ENCODE measurements around the gene GPR84. TPM values are rescaled to one million over a fixed set of nuclear protein-coding genes. Genes with fewer than 3 reads are reported as not detected.

Gene GPR84
- total and polyA plus RNA-seq, 2 experiments from 2014 or later = not detected

- Histone ChIP-seq H3F3A (ENCODE audit: insufficient read depth) (peaks cover 18% of the 10 kb centered on the region), H3K27me3 (replicated peaks; ENCODE audit: insufficient read depth) (no peaks in the 10 kb centered on the region), H3K36me3 (ENCODE audit: low read depth) (no peaks in the 10 kb centered on the region), H3K79me2 (ENCODE audit: insufficient read depth) (no peaks in the 10 kb centered on the region), H3K4me2 (ENCODE audit: unreplicated experiment) (peak overlapping the region; percentile 79), H2AFZ (peak overlapping the region; percentile 87), H3K4me3 (peak overlapping the region; percentile 74), H3K9me2 (ENCODE audit: insufficient read depth) (no peaks in the 10 kb centered on the region), H3K4me1 (ENCODE audit: insufficient read depth) (peaks cover 15% of the 10 kb centered on the region), H4K20me1 (ENCODE audit: insufficient read depth) (no peaks in the 10 kb centered on the region), H3K27ac (no peak overlapping the region), H3K9ac (peak overlapping the region; percentile 50; the same call in 1 of the 2 replicates), H3K9me3 (ENCODE audit: low read depth) (no peaks in the 10 kb centered on the region)
- in situ Hi-C loops (cut with MboI) = no loop called here
- no peak for TF ChIP-seq EZH2phosphoT487 (IDR thresholded peaks at IDR 0.05; ENCODE audit: insufficient read depth, low read depth)
- no peak for TF ChIP-seq EZH2 (IDR thresholded peaks at IDR 0.05; ENCODE audit: insufficient read depth, poor library complexity, severe bottlenecking)
- WGBS, 2 experiments (ENCODE audit: low coverage in 1 of 2, low lambda C conversion rate in 2 of 2, missing lambda C conversion rate in 2 of 2) = 17 to 18% methylated on average over 5 of the region's 5 CpGs
- no peak for DNase-seq
Measured at GRCh38 chr12:54368025-54368708, 3.9 kb upstream of the GPR84 start.

- in situ Hi-C loops (cut with MboI) = no loop called here
- Histone ChIP-seq H2AFZ (no peak overlapping the region), H3K9ac (no peak overlapping the region), H3K4me2 (ENCODE audit: unreplicated experiment) (no peak overlapping the region), H3K27me3 (replicated peaks; ENCODE audit: insufficient read depth) (no peaks in the 10 kb centered on the region), H3K36me3 (ENCODE audit: low read depth) (no peaks in the 10 kb centered on the region), H3K9me3 (ENCODE audit: low read depth) (no peaks in the 10 kb centered on the region), H3K4me1 (ENCODE audit: insufficient read depth) (peaks cover 17% of the 10 kb centered on the region), H3K79me2 (ENCODE audit: insufficient read depth) (no peaks in the 10 kb centered on the region), H4K20me1 (ENCODE audit: insufficient read depth) (no peaks in the 10 kb centered on the region), H3F3A (ENCODE audit: insufficient read depth) (peaks cover 15% of the 10 kb centered on the region), H3K4me3 (no peak overlapping the region), H3K27ac (no peak overlapping the region), H3K9me2 (ENCODE audit: insufficient read depth) (no peaks in the 10 kb centered on the region)
- TF ChIP-seq EZH2phosphoT487 (IDR thresholded peaks at IDR 0.05; ENCODE audit: insufficient read depth, low read depth) = no peak
- no peak for TF ChIP-seq EZH2 (IDR thresholded peaks at IDR 0.05; ENCODE audit: insufficient read depth, poor library complexity, severe bottlenecking)
- 69 to 70% methylated on average over 6 of the region's 6 CpGs for WGBS, 2 experiments (ENCODE audit: low coverage in 1 of 2, low lambda C conversion rate in 2 of 2, missing lambda C conversion rate in 2 of 2)
- DNase-seq = no peak
Measured at GRCh38 chr12:54363618-54364017, 668 bp downstream of the GPR84 start.

GRCh38 chr12:54363047-54363446 lies 1.2 kb downstream of the GPR84 start:
- Histone ChIP-seq H3K9ac (no peak overlapping the region), H3K27ac (no peak overlapping the region), H3K4me1 (ENCODE audit: insufficient read depth) (peaks cover 17% of the 10 kb centered on the region), H3K9me3 (ENCODE audit: low read depth) (no peaks in the 10 kb centered on the region), H2AFZ (no peak overlapping the region), H3K36me3 (ENCODE audit: low read depth) (no peaks in the 10 kb centered on the region), H3K27me3 (replicated peaks; ENCODE audit: insufficient read depth) (no peaks in the 10 kb centered on the region), H3F3A (ENCODE audit: insufficient read depth) (peaks cover 13% of the 10 kb centered on the region), H3K4me3 (no peak overlapping the region), H3K79me2 (ENCODE audit: insufficient read depth) (no peaks in the 10 kb centered on the region), H3K4me2 (ENCODE audit: unreplicated experiment) (no peak overlapping the region), H3K9me2 (ENCODE audit: insufficient read depth) (no peaks in the 10 kb centered on the region), H4K20me1 (ENCODE audit: insufficient read depth) (no peaks in the 10 kb centered on the region)
- TF ChIP-seq EZH2 (IDR thresholded peaks at IDR 0.05; ENCODE audit: insufficient read depth, poor library complexity, severe bottlenecking) (no peak), EZH2phosphoT487 (IDR thresholded peaks at IDR 0.05; ENCODE audit: insufficient read depth, low read depth) (no peak)
- WGBS, 2 experiments (ENCODE audit: low coverage in 1 of 2, low lambda C conversion rate in 2 of 2, missing lambda C conversion rate in 2 of 2) = 68 to 72% methylated on average over 8 of the region's 8 CpGs
- DNase-seq = no peak
- in situ Hi-C loops (cut with MboI) = no loop called here

- Histone ChIP-seq H2AFZ (no peak overlapping the region), H3K9me2 (ENCODE audit: insufficient read depth) (no peaks in the 10 kb centered on the region), H3K4me2 (ENCODE audit: unreplicated experiment) (no peak overlapping the region), H3K4me1 (ENCODE audit: insufficient read depth) (peaks cover 20% of the 10 kb centered on the region), H3K9ac (no peak overlapping the region; the same call in 1 of the 2 replicates), H3F3A (ENCODE audit: insufficient read depth) (peaks cover 11% of the 10 kb centered on the region), H3K27me3 (replicated peaks; ENCODE audit: insufficient read depth) (no peaks in the 10 kb centered on the region), H3K79me2 (ENCODE audit: insufficient read depth) (no peaks in the 10 kb centered on the region), H3K4me3 (no peak overlapping the region), H3K27ac (peak overlapping the region; percentile 91), H3K9me3 (ENCODE audit: low read depth) (no peaks in the 10 kb centered on the region), H4K20me1 (ENCODE audit: insufficient read depth) (no peaks in the 10 kb centered on the region), H3K36me3 (ENCODE audit: low read depth) (no peaks in the 10 kb centered on the region)
- no peak for TF ChIP-seq EZH2 (IDR thresholded peaks at IDR 0.05; ENCODE audit: insufficient read depth, poor library complexity, severe bottlenecking)
- no peak for TF ChIP-seq EZH2phosphoT487 (IDR thresholded peaks at IDR 0.05; ENCODE audit: insufficient read depth, low read depth)
- in situ Hi-C loops (cut with MboI) = no loop called here
- DNase-seq = peak; percentile 79
- whole genome bisulfite sequencing, 2 experiments (ENCODE audit: low coverage in 1 of 2, low lambda C conversion rate in 2 of 2, missing lambda C conversion rate in 2 of 2) = 71 to 73% methylated on average over 16 of the region's 16 CpGs
Measured at GRCh38 chr12:54360717-54361456, 3.4 kb downstream of the GPR84 start.
